ENCODE measurements around the gene ITIH5.
A peak's percentile ranks its signal among the peaks of the same experiment; 100 is the strongest.
"Not testable (repeated sequence)": the region's sequence is repeated elsewhere in the genome, so short reads cannot be mapped to it uniquely, and the experiment has no call there.

The ITIH5 gene

DNA sequence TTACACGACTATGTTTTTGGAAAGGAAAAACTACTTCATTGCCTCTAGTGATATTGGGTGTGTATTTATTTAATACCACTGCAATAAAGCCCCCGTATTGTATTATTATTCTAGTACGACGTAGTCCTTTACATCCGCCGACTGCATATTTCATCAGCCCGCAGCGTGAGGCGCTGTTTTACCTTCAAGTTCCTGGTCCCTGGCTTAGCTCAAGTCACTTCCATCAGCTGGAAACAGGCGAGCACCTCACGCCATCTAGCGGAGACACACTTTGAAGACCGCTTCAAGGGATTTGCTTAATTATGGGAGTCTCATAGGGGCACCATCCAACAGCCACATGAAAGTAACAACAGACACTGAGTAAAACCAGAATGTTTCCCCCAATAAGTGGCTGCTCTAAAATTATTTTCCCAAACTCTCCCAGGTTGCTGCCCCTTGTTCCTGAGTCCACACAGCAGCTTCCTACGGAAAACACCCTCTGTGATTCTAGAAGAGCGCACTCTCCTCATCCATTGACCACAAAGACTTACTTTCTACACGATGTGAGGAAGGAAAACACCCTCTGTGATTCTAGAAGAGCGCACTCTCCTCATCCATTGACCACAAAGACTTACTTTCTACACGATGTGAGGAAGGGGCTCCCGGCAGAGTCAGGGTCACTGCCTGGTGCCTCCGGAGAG, 20.6 kb upstream of the ITIH5 start:
- peak; percentile 17 to 89 (median 54) for DNase-seq

- DNase-seq, result no peak
Observed at GRCh38 chr10:7686351-7687171, 19.8 kb upstream of the ITIH5 start.

DNA sequence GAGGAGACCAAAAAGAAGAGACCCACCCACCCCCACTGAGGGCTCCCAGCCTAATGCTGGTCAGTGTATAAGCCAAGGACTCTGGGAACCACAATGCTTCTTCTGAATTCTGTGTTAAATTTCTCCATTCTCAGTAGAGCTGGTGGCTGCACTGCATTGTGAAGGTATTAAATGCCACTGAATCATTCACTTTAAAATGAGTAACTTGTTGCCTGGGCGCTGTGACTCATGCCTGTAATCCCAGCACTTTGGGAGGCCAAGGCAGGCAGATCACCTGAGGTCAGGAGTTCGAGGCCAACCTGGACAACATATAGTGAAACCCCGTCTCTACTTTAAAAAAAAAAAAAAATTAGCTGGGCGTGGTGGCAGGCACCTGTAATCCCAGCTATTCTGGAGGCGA, 13.3 kb upstream of the ITIH5 start:
- not testable (repeated sequence) for DNase-seq

DNA sequence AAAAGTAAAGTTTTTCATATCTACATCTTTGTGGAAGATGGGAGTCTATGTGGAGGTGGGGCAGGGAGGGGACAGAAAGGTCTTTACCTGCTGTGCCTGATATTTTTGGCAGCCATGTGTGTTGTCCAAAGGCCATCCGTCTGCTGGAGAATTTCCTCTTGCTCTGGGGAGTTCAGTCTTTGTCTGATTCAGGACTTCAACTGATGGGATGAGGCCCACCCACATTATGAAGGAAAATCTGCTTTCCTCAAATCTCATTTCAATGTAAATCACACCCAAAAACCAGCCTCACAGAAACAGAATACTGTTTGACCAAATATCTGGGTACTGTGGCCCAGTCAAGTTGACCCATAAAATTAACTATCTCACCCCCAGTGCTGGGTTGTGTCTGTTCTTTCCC, 12.5 kb upstream of the ITIH5 start:
- DNase-seq, result no peak

- no peak for DNase-seq
Observed at GRCh38 chr10:7672341-7673134, 5.8 kb upstream of the ITIH5 start.

DNA sequence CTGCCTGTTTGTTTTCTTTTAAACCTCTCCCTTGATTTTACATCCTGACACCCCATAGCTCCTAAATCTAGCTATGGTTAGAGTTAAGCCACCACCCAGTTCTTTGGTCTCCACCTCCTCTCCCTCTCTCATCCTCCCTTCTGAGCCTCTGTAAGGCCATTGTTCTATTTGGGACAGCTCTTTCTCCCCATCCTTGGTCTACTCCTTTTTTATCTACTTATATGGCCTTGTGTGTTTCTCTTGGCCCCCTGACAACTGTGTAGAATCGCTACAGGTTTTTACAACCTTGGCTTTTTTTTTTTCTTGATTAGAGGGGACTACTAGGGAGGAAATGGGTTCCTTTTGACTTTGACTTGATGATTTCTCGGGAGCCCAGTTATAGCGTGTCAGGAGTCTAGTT, 3.4 kb upstream of the ITIH5 start:
- DNase-seq, result no peak

DNA sequence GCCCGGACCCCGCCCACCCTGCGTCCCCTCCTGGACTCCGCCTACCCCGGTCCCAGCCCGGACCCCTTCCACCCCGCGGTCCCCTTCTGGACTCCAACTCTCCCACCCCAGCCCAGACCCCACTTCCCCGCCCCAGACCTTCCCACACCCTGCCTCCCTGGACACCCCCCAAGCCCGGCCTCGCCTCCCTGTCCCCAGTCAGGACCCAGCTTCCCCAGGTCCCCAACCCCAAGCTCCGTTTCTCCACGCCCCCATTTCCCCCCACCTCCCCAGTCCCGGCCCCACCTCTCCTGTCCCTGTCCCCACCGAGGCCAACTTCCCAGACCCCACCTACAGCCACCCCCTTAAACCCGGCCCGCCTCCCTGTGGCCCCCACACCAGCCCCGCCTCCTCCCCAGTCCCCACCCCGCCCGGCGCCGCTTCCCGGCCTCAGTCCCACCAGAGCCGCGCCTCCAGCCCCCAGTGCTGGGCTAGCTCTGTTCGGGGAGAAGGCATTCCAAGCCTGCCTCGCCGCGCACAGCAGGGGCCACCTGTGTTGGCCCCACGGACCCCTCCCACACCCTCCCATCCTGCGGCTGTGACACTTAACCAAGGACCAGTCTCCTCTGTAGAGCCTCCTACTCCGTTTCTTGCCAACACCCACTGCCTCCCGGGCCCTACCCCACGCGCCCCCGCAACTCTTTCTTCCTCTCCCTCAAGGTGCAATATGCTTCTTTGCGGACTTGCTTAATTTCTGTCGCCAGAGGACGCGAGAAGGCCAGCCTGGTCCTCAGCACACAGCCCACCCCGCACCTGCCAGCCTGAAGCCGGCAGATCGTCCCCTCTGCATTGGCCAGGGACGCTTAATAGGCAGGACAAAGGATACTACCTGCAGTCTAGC, 736 bp upstream of the ITIH5 start:
- DNase-seq, result no peak

DNA sequence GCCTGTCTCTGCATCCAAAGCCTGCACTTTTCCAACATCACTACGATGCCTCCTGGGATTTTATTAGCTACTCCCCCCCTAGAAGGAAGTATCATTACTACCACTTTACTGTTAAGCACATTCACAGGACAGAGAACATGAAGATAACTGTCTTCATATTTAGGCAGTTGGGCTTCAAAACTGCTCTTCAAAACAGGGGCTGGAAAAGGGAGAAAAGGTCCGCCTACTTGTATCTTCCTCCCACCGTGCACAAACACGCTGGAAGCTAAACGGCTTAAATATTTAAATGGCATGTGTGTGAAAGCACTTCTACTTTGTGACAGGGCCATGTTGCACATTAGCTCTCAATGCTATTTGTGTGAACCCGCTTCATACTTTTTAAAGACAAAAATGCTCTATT, 999 bp downstream of the ITIH5 start:
- no peak for DNase-seq

- DNase-seq, result no peak
Observed at GRCh38 chr10:7664707-7665106, 2.1 kb downstream of the ITIH5 start.

DNA sequence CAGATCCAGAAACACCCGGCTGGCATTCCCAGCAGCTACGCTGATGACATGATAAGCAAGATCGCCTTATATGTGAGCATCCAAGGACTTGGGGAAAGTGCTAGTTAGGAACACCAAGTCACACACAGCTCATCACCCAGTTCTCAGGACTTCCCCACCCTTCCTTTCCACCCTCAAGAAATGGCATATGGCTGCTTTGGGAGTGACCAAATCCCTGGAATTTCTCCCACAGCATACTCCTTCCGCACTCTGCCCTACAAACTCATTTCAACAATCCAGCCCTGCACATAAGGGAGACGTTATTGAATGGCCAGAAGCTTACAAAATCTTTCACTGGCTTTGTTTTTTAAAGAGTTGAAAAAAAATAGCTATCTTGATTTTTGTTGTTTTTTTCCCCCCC, 4.2 kb downstream of the ITIH5 start:
- DNase-seq, result no peak

GRCh38 chr10:7659560-7659959, 7.2 kb downstream of the ITIH5 start:
- DNase-seq, result no peak

DNA sequence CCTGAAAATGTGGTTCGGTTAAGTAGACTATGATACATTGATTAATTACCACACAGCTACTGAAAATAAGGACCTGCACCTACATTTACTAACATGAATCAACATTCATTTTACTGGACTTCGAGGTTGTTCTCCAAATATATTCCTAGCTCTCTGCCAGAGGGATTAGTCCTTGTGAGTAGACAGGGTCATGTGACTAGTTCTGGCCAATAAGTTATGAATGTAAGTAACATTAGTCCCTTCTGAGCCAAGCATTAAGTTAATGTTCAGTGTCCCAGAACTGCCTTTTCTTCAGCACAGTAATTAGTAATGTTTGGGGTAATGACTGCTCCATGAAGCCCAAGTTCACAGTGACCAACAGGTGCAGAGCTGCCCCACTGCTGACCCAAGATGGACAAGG, 9.2 kb downstream of the ITIH5 start:
- DNase-seq, result no peak

DNA sequence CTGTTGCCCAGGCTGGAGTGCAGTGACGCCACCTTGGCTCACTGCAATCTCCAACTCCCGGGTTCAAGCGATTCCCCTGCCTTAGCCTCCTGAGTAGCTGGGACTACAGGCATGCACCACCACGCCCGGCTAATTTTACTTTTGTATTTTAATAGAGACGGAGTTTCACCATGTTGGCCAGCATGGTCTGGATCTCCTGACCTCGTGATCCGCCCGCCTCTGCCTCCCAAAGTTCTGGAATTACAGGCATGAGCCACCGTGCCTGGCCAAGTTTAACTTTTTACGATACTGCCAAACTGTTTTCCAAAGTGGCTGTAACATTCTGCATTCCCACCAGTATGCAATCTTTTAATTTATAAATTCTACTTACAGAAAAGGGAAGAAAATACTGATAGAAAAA, 9.7 kb downstream of the ITIH5 start:
- DNase-seq, result not testable (repeated sequence)

- no peak for DNase-seq
Observed at GRCh38 chr10:7651853-7652470, 14.8 kb downstream of the ITIH5 start.

GRCh38 chr10:7649673-7650300, 17.0 kb downstream of the ITIH5 start:
- no peak for DNase-seq

GRCh38 chr10:7647062-7647664, 19.6 kb downstream of the ITIH5 start:
- no peak for DNase-seq

GRCh38 chr10:7642491-7643011, 24.2 kb downstream of the ITIH5 start:
- DNase-seq, result no peak

- no peak for DNase-seq
Observed at GRCh38 chr10:7635408-7636125, 31.2 kb downstream of the ITIH5 start.

- DNase-seq, result no peak
Observed at GRCh38 chr10:7634142-7634894, 32.4 kb downstream of the ITIH5 start.

All from T-helper 2 cell (primary cell).